Endothelial cell (in vitro differentiated cells): ENCODE data around the gene UPP1. TPM values are rescaled to one million over a fixed set of nuclear protein-coding genes. Genes with fewer than 3 reads are reported as not detected.
A peak's percentile ranks its signal among the peaks of the same experiment; 100 is the strongest.

Source experiments
- DNase-seq: peaks from one replicate; pipeline ENCODE4 v3.0.0; 2021; ENCODE audit warnings: low spot score
- H3K27ac Mint-ChIP-seq: one replicate; pipeline ENCODE4 v1.8.0; 2021; ENCODE audit warnings: mixed read lengths, inconsistent platforms; ENCODE audit not compliant: unreplicated experiment
- H3K27me3 Mint-ChIP-seq: one replicate; pipeline ENCODE4 v1.8.0; 2021; ENCODE audit warnings: mild to moderate bottlenecking, moderate library complexity, mixed read lengths, inconsistent platforms; ENCODE audit not compliant: unreplicated experiment
- H3K36me3 Mint-ChIP-seq: one replicate; pipeline ENCODE4 v1.8.0; 2021; ENCODE audit warnings: mild to moderate bottlenecking, low read depth, mixed read lengths, inconsistent platforms; ENCODE audit not compliant: unreplicated experiment
- H3K4me1 Mint-ChIP-seq: one replicate; pipeline ENCODE4 v1.8.0; 2021; ENCODE audit warnings: mild to moderate bottlenecking, mixed read lengths, inconsistent platforms; ENCODE audit not compliant: unreplicated experiment
- H3K4me3 Mint-ChIP-seq: one replicate; pipeline ENCODE4 v1.8.0; 2021; ENCODE audit warnings: mild to moderate bottlenecking, mixed read lengths, inconsistent platforms; ENCODE audit not compliant: unreplicated experiment
- H3K9me3 Mint-ChIP-seq: one replicate; pipeline ENCODE4 v1.8.0; 2021; ENCODE audit warnings: mixed read lengths, inconsistent platforms; ENCODE audit not compliant: unreplicated experiment
- CTCF ChIP-seq: fragments of 200-600 bp; sonication (generic); IDR thresholded peaks from one replicate; pipeline ENCODE4 v1.5.0; 2021; ENCODE audit warnings: antibody characterized with exemption; ENCODE audit not compliant: unreplicated experiment
- total RNA-seq: library from RNA; stranded (reverse); fragmentation: NEBNext Ultra II Directional; extraction: Animal tissue kit (Norgen Biotek cat#: 25700); gene quantifications from one replicate; pipeline ENCODE4 v1.2.1, GENCODE V29; 2021; ENCODE audit not compliant: unreplicated experiment

UPP1 gene
- total RNA-seq, 1 donor from 2014 or later = 77.4 TPM

DNA sequence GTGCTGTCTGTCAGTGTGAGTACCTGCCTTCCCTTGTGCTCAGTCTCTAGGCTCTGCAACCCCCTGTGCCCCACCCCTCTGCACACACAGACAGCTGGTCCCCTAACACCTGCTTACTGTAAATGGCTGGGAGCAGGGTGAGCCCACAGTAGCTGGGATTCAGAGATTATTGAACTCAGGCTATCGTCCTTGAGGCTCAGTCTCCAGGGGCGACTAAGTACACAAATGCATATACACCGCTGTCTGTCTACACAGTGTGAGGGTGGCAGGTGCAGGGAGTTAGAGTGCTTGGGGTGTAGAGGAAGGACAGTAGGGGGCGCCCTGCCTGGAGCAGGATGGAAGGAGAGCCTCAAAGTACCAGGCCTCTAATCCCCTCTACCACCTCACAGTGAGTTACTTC, 12.9 kb downstream of the UPP1 start:
- Mint-ChIP-seq H3K27me3 (peaks cover 4% of the 10 kb centered on the region), H3K4me3 (no peak overlapping the region), H3K4me1 (peaks cover 4% of the 10 kb centered on the region), H3K36me3 (peaks cover 70% of the 10 kb centered on the region), H3K9me3 (no peaks in the 10 kb centered on the region), H3K27ac (no peak overlapping the region)
- DNase-seq = no peak
- TF ChIP-seq CTCF = no peak

DNA sequence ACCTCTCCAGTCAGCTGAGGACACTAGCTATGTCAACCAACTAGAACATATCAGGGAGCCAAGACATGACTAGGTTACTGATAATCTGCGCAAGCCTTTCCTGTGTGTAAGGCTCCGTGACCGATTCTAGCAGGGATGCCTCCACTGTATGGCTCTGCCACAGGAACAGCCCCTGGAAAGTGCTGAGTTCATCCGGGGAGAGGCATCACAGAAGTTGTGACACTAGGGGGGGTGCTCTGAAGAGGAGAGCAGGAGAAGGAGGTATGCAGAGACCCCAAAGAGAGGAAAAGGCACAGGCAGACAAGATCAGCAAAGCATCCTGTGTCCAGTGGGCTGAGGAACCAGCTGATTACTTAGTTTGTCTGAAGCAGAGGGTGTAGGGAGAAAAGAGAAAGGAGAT, 13.5 kb downstream of the UPP1 start:
- TF ChIP-seq CTCF = no peak
- peaks cover 4% of the 10 kb centered on the region for H3K27me3 Mint-ChIP-seq
- no peaks in the 10 kb centered on the region for H3K9me3 Mint-ChIP-seq
- H3K36me3 Mint-ChIP-seq = peaks cover 70% of the 10 kb centered on the region
- DNase-seq = no peak
- H3K27ac Mint-ChIP-seq = no peak overlapping the region
- H3K4me3 Mint-ChIP-seq = peak overlapping the region; percentile 77
- H3K4me1 Mint-ChIP-seq = peaks cover 2% of the 10 kb centered on the region

DNA sequence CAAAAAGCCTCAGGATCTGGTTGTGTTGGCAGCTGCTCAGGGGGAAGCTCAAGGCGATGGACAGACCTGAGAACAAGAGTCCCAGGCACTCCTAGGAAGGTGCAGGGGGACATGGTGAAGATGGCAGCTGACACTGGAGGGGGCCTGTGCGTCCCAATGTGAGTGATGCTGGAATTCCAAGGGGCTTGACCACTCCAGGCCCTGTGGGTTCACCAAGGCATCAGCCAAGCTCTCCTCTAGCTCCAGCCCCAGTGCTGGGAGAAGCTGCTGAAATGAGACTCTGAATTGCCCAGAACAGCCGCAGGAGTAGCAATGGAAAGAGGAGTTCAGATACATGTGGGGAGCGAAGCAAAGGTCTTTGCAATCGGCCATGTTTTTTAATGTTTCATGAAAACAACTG, 16.0 kb downstream of the UPP1 start:
- H3K36me3 Mint-ChIP-seq = peaks cover 61% of the 10 kb centered on the region
- no peak overlapping the region for H3K4me3 Mint-ChIP-seq

DNA sequence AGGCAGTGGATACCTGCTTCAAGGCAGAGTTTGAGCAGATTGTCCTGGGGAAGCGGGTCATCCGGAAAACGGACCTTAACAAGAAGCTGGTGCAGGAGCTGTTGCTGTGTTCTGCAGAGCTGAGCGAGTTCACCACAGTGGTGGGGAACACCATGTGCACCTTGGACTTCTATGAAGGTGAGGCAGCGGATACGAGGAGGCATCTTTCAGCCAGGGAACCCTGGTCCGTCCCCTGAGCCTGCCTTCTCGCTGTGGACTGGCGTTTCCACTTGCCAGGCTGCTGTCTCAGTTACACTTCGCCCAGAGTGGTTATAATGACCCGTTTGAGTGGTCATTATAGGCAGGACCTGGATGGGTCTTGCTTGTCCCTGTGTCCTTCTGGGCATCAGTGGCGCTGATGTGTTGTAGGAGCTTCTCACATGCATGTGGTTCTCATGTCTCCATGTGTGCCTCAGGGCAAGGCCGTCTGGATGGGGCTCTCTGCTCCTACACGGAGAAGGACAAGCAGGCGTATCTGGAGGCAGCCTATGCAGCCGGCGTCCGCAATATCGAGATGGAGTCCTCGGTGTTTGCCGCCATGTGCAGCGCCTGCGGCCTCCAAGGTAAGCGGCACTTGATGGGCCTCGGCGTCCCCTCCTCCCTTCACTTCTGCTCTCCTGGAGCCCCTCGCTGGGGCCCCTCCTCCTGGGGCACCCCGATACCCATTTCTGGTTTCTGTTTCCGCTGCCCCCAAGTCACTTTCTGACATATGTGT, 18.0 kb downstream of the UPP1 start:
- no peaks in the 10 kb centered on the region for H3K9me3 Mint-ChIP-seq
- no peak for TF ChIP-seq CTCF
- no peak for DNase-seq
- peaks cover 56% of the 10 kb centered on the region for H3K36me3 Mint-ChIP-seq
- H3K4me3 Mint-ChIP-seq = peak overlapping the region; percentile 47
- H3K27ac Mint-ChIP-seq = no peak overlapping the region
- H3K4me1 Mint-ChIP-seq = peaks cover 3% of the 10 kb centered on the region
- peaks cover 12% of the 10 kb centered on the region for H3K27me3 Mint-ChIP-seq

More for the DNA sequence above, 16.0 kb downstream of the UPP1 start:
- peaks cover 4% of the 10 kb centered on the region for H3K27me3 Mint-ChIP-seq
- no peak for TF ChIP-seq CTCF
- peaks cover 3% of the 10 kb centered on the region for H3K4me1 Mint-ChIP-seq
- DNase-seq = no peak
- no peaks in the 10 kb centered on the region for H3K9me3 Mint-ChIP-seq
- H3K27ac Mint-ChIP-seq = no peak overlapping the region

- H3K27me3 Mint-ChIP-seq = peaks cover 12% of the 10 kb centered on the region
- H3K4me1 Mint-ChIP-seq = peaks cover 3% of the 10 kb centered on the region
- H3K4me3 Mint-ChIP-seq = peak overlapping the region; percentile 39
- TF ChIP-seq CTCF = no peak
- DNase-seq = no peak
- H3K27ac Mint-ChIP-seq = no peak overlapping the region
- H3K9me3 Mint-ChIP-seq = no peaks in the 10 kb centered on the region
- H3K36me3 Mint-ChIP-seq = peaks cover 48% of the 10 kb centered on the region
These were observed 18.9 kb downstream of the UPP1 start for GRCh38 chr7:48107926-48108472.
